Mesenchymal stem cell (in vitro differentiated cells and primary cell): ENCODE measurements around the gene TSHZ3.

ENCODE experiments used
- DNase-seq: peaks from one replicate; pipeline ENCODE4 v3.0.0-alpha.2; 2013
- H2AFZ ChIP-seq: one replicate; pipeline ENCODE4 v1.6.1; 2013; ENCODE audit warnings: low read depth, mild to moderate bottlenecking, control low read depth, inconsistent platforms, low read length, moderate library complexity
- H2AK5ac ChIP-seq: 2 replicates; pipeline ENCODE4 v1.6.1; 2013; ENCODE audit warnings: low read length, moderate library complexity, mild to moderate bottlenecking, inconsistent platforms; ENCODE audit not compliant: severe bottlenecking
- H2BK120ac ChIP-seq: one replicate; pipeline ENCODE4 v1.6.1; 2013; ENCODE audit warnings: low read depth, mild to moderate bottlenecking, inconsistent platforms, low read length, moderate library complexity
- H2BK12ac ChIP-seq, 2 experiments: one replicate each; pipeline ENCODE4 v1.6.1; 2013; ENCODE audit warnings: inconsistent platforms in 2 of 2, low read length in 2 of 2, mild to moderate bottlenecking in 2 of 2, moderate library complexity in 2 of 2, control low read depth in 1 of 2
- H2BK15ac ChIP-seq: one replicate; pipeline ENCODE4 v1.6.1; 2013; ENCODE audit warnings: mild to moderate bottlenecking, low read depth, inconsistent platforms; ENCODE audit not compliant: poor library complexity, severe bottlenecking
- H2BK5ac ChIP-seq: 2 replicates; pipeline ENCODE4 v1.6.1; 2013; ENCODE audit warnings: low read depth, mild to moderate bottlenecking, low read length, control low read depth, inconsistent platforms; ENCODE audit not compliant: poor library complexity, severe bottlenecking
- H3K14ac ChIP-seq, 2 experiments: one replicate each; pipeline ENCODE4 v1.6.1; 2013; ENCODE audit warnings: inconsistent platforms in 2 of 2, low read length in 2 of 2, control low read depth in 1 of 2, mild to moderate bottlenecking in 1 of 2, moderate library complexity in 1 of 2
- H3K18ac ChIP-seq, 2 experiments: one replicate each; pipeline ENCODE4 v1.6.1; 2013; ENCODE audit warnings: inconsistent platforms in 2 of 2, low read length in 2 of 2, control low read depth in 1 of 2, low read depth in 1 of 2, mild to moderate bottlenecking in 1 of 2
- H3K23ac ChIP-seq, 2 experiments: one replicate each; pipeline ENCODE4 v1.6.1; 2013; ENCODE audit warnings: inconsistent platforms in 2 of 2, low read length in 2 of 2, mild to moderate bottlenecking in 2 of 2, moderate library complexity in 2 of 2, control low read depth in 1 of 2
- H3K27ac ChIP-seq: 2 replicates; pipeline ENCODE4 v1.5.1; 2013; ENCODE audit warnings: mild to moderate bottlenecking, moderate library complexity, low read length, control low read depth, inconsistent platforms; ENCODE audit not compliant: poor library complexity, severe bottlenecking
- H3K27me3 ChIP-seq, 2 experiments: 2 replicates each; pipeline versions ENCODE4 v1.6.1 to v1.7.0; 2013; ENCODE audit warnings: low read length in 2 of 2, mild to moderate bottlenecking in 2 of 2, moderate library complexity in 2 of 2, control low read depth in 1 of 2, inconsistent platforms in 1 of 2; ENCODE audit not compliant: control insufficient read depth in 1 of 2, insufficient read depth in 1 of 2
- H3K36me3 ChIP-seq, 2 experiments: 2 replicates each; pipeline versions ENCODE4 v1.6.1 to v1.7.0; 2013; ENCODE audit warnings: low read length in 2 of 2, control low read depth in 1 of 2, inconsistent platforms in 1 of 2, low read depth in 1 of 2, mild to moderate bottlenecking in 1 of 2; ENCODE audit not compliant: insufficient read depth in 2 of 2, control insufficient read depth in 1 of 2
- H3K4ac ChIP-seq, 2 experiments: one replicate each; pipeline ENCODE4 v1.6.1; 2013; ENCODE audit warnings: inconsistent platforms in 2 of 2, low read length in 2 of 2, mild to moderate bottlenecking in 2 of 2, moderate library complexity in 2 of 2, control low read depth in 1 of 2, low read depth in 1 of 2
- H3K4me1 ChIP-seq: 2 replicates; pipeline ENCODE4 v1.6.1; 2013; ENCODE audit warnings: low read depth, low read length, control low read depth; ENCODE audit not compliant: control insufficient read depth, insufficient read depth
- H3K4me2 ChIP-seq: 2 replicates; pipeline ENCODE4 v1.6.1; 2013; ENCODE audit warnings: low read length, mild to moderate bottlenecking, inconsistent platforms; ENCODE audit not compliant: poor library complexity, severe bottlenecking
- H3K4me3 ChIP-seq, 2 experiments: 2 replicates each; pipeline versions ENCODE4 v1.5.1 to v1.7.0; 2013; ENCODE audit warnings: low read length in 2 of 2, mild to moderate bottlenecking in 2 of 2, control low read depth in 1 of 2, low read depth in 1 of 2; ENCODE audit not compliant: insufficient read depth in 1 of 2
- H3K79me1 ChIP-seq: replicated peaks from 2 replicates; pipeline ENCODE4 v1.6.1; 2013; ENCODE audit warnings: mild to moderate bottlenecking, control low read depth, low read length, inconsistent platforms; ENCODE audit not compliant: poor library complexity, severe bottlenecking
- H3K9ac ChIP-seq: 2 replicates; pipeline ENCODE4 v1.7.0; 2013; ENCODE audit warnings: mild to moderate bottlenecking, low read length, moderate library complexity
- H3K9me3 ChIP-seq: 2 replicates; pipeline ENCODE4 v1.7.0; 2013; ENCODE audit warnings: mild to moderate bottlenecking, low read length; ENCODE audit not compliant: control insufficient read depth
- H4K8ac ChIP-seq: one replicate; pipeline ENCODE4 v1.6.1; 2013; ENCODE audit warnings: inconsistent platforms, mild to moderate bottlenecking, low read length, moderate library complexity
- H4K91ac ChIP-seq: one replicate; pipeline ENCODE4 v1.6.1; 2013; ENCODE audit warnings: mild to moderate bottlenecking, low read length, inconsistent platforms
- WGBS: methylation state at CpG from one replicate; pipeline ENCODE4 v1.1.7; 2013; ENCODE audit warnings: mixed read lengths; 5-methylcytosine and 5-hydroxymethylcytosine counted together

The TSHZ3 gene

GRCh38 chr19:31254180-31254551 is 95.1 kb downstream of the TSHZ3 start:
- Histone ChIP-seq H3K9ac (no peak overlapping the region), H3K23ac (no peak overlapping the region), H3K36me3 (no peaks in the 10 kb centered on the region), H3K9me3 (no peaks in the 10 kb centered on the region), H3K4me1 (peaks cover 3% of the 10 kb centered on the region), H3K4ac (no peak overlapping the region), H3K79me1 (no peaks in the 10 kb centered on the region), H2AFZ (no peak overlapping the region), H3K14ac (no peak overlapping the region), H4K8ac (no peak overlapping the region), H3K4me2 (no peak overlapping the region), H2AK5ac (no peak overlapping the region), H2BK15ac (no peak overlapping the region), H3K18ac (no peak overlapping the region), H3K4me3 (no peak overlapping the region), H4K91ac (no peak overlapping the region), H2BK5ac (no peak overlapping the region), H2BK12ac (no peak overlapping the region), H3K27ac (no peak overlapping the region), H2BK120ac (no peak overlapping the region), H3K27me3 (no peaks in the 10 kb centered on the region)
- WGBS, result 53% methylated on average over 7 of the region's 7 CpGs
- no peak for DNase-seq

- no peaks in the 10 kb centered on the region for H3K9me3 ChIP-seq
- no peak overlapping the region for H3K4me2 ChIP-seq
- no peak overlapping the region for H2BK12ac ChIP-seq
- no peak overlapping the region for H3K9ac ChIP-seq
- no peak overlapping the region for H2BK120ac ChIP-seq
- no peak overlapping the region for H2BK5ac ChIP-seq
- no peaks in the 10 kb centered on the region for H3K36me3 ChIP-seq
- H3K4ac ChIP-seq, result no peak overlapping the region
- 92% methylated on average over 6 of the region's 6 CpGs for WGBS
- DNase-seq, result no peak
- H3K79me1 ChIP-seq, result no peaks in the 10 kb centered on the region
- no peak overlapping the region for H3K23ac ChIP-seq
- H2AK5ac ChIP-seq, result no peak overlapping the region
- no peaks in the 10 kb centered on the region for H3K27me3 ChIP-seq
- H2BK15ac ChIP-seq, result no peak overlapping the region
- no peak overlapping the region for H3K14ac ChIP-seq
- peaks cover 3% of the 10 kb centered on the region for H3K4me1 ChIP-seq
- H3K18ac ChIP-seq, result no peak overlapping the region
- no peak overlapping the region for H4K8ac ChIP-seq
- no peak overlapping the region for H2AFZ ChIP-seq
- H3K27ac ChIP-seq, result no peak overlapping the region
- H4K91ac ChIP-seq, result no peak overlapping the region
- no peak overlapping the region for H3K4me3 ChIP-seq
Observed at GRCh38 chr19:31253526-31254179, 95.6 kb downstream of the TSHZ3 start.

- no peak overlapping the region for H4K8ac ChIP-seq
- 100% methylated on average over 2 of the region's 2 CpGs for WGBS
Observed at GRCh38 chr19:31252441-31252840, 96.8 kb downstream of the TSHZ3 start.

GRCh38 chr19:31249217-31249616 is 100.0 kb downstream of the TSHZ3 start:
- no peak overlapping the region for H3K4me2 ChIP-seq

More at GRCh38 chr19:31252441-31252840, 96.8 kb downstream of the TSHZ3 start:
- no peak overlapping the region for H3K4me2 ChIP-seq
- no peak overlapping the region for H3K27ac ChIP-seq
- no peak overlapping the region for H3K14ac ChIP-seq
- H3K18ac ChIP-seq, result no peak overlapping the region
- no peak overlapping the region for H2BK120ac ChIP-seq
- no peak overlapping the region for H2AFZ ChIP-seq
- no peak overlapping the region for H2BK12ac ChIP-seq
- H3K36me3 ChIP-seq, result no peaks in the 10 kb centered on the region
- no peak overlapping the region for H3K4me3 ChIP-seq
- H2BK5ac ChIP-seq, result no peak overlapping the region
- H4K91ac ChIP-seq, result no peak overlapping the region
- no peak for DNase-seq
- no peak overlapping the region for H3K23ac ChIP-seq
- no peaks in the 10 kb centered on the region for H3K79me1 ChIP-seq
- H3K9ac ChIP-seq, result no peak overlapping the region
- H3K4ac ChIP-seq, result no peak overlapping the region
- H3K9me3 ChIP-seq, result no peaks in the 10 kb centered on the region
- H2BK15ac ChIP-seq, result no peak overlapping the region
- peaks cover 3% of the 10 kb centered on the region for H3K4me1 ChIP-seq
- H2AK5ac ChIP-seq, result no peak overlapping the region
- no peaks in the 10 kb centered on the region for H3K27me3 ChIP-seq

More at GRCh38 chr19:31249217-31249616, 100.0 kb downstream of the TSHZ3 start:
- Histone ChIP-seq H2BK120ac (no peak overlapping the region), H3K4me1 (peaks cover 3% of the 10 kb centered on the region), H3K4ac (no peak overlapping the region), H3K27me3 (no peaks in the 10 kb centered on the region), H2AFZ (no peak overlapping the region), H3K4me3 (no peak overlapping the region), H2BK5ac (no peak overlapping the region), H4K8ac (no peak overlapping the region), H3K9me3 (no peaks in the 10 kb centered on the region), H2BK15ac (no peak overlapping the region), H4K91ac (no peak overlapping the region), H3K23ac (no peak overlapping the region), H3K14ac (no peak overlapping the region), H3K9ac (no peak overlapping the region), H3K27ac (no peak overlapping the region), H2BK12ac (no peak overlapping the region), H2AK5ac (no peak overlapping the region), H3K18ac (no peak overlapping the region), H3K36me3 (no peaks in the 10 kb centered on the region), H3K79me1 (no peaks in the 10 kb centered on the region)
- WGBS, result 95% methylated on average over 5 of the region's 9 CpGs
- no peak for DNase-seq
